Activated CD4-positive, alpha-beta T cell treated with anti-CD3 and anti-CD28 coated beads, Interleukin-2, amount 10 ng/mL, durations not matched to agents 7 days and 5 days (primary cell): ENCODE data around the gene AKAP12. TPM values are rescaled to one million over a fixed set of nuclear protein-coding genes. Genes with fewer than 3 reads are reported as not detected.

Source experiments
- CTCF ChIA-PET: fragments of 350-600 bp; sonication (Branson Sonifier 250); formaldehyde crosslinking; loops from one replicate; lab custom pipeline; 2021; ENCODE audit warnings: antibody characterized with exemption; lab: Charles Lee
- POLR2A ChIA-PET: fragments of 350-600 bp; sonication (Branson Sonifier 250); formaldehyde crosslinking; loops from one replicate; lab custom pipeline; 2021; ENCODE audit warnings: antibody characterized with exemption; lab: Charles Lee
- DNase-seq: peaks from one replicate; pipeline ENCODE4 v3.0.0-alpha.2; 2020
- H3K27ac Mint-ChIP-seq: one replicate; pipeline ENCODE4 v1.8.0; 2021; ENCODE audit warnings: mild to moderate bottlenecking, moderate library complexity, mixed read lengths
- H3K27me3 Mint-ChIP-seq: one replicate; pipeline ENCODE4 v1.8.0; 2021; ENCODE audit warnings: mixed read lengths
- H3K36me3 Mint-ChIP-seq: one replicate; pipeline ENCODE4 v1.8.0; 2021; ENCODE audit warnings: low read depth, mixed read lengths
- H3K4me1 Mint-ChIP-seq: one replicate; pipeline ENCODE4 v1.8.0; 2021; ENCODE audit warnings: mixed read lengths
- H3K4me3 Mint-ChIP-seq: one replicate; pipeline ENCODE4 v1.8.0; 2021; ENCODE audit warnings: mild to moderate bottlenecking, moderate library complexity, mixed read lengths
- H3K9me3 Mint-ChIP-seq: one replicate; pipeline ENCODE4 v1.8.0; 2021; ENCODE audit warnings: mixed read lengths
- total RNA-seq, 2 experiments: library from RNA; stranded (reverse); gene quantifications; one replicate each; pipeline ENCODE4 v1.2.3, GENCODE V29; 2021

The AKAP12 gene
- total RNA-seq, 2 experiments from 2014 or later = 0.52 to 0.60 TPM

GRCh38 chr6:151400473-151400872 is 160.7 kb downstream of the AKAP12 start:
- peaks cover 29% of the 10 kb centered on the region for H3K36me3 Mint-ChIP-seq
- POLR2A ChIA-PET = no interaction called here
- no peak for DNase-seq
- CTCF ChIA-PET = no interaction called here
- no peaks in the 10 kb centered on the region for H3K27me3 Mint-ChIP-seq
- H3K4me3 Mint-ChIP-seq = no peak overlapping the region
- H3K9me3 Mint-ChIP-seq = no peaks in the 10 kb centered on the region
- peak overlapping the region; percentile 3 for H3K27ac Mint-ChIP-seq
- H3K4me1 Mint-ChIP-seq = peaks cover 51% of the 10 kb centered on the region

DNA sequence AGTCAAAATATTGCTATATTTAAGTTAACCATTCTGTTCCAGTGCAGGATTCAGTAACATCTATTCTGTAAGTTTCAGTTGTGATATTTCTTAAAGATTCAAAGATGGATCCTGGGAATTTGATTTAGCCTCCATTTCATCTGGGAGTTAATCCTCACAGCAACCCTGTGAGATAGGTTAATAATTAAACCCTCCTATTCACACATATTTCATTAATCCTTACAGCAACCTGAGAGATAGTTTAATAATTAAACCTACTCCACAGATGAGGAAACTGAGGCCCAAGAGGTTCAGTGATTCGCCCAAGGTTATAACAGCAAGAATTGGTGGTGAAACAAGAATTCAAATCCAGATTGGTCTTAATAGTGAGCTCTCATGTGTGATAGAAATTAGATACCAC is 162.5 kb downstream of the AKAP12 start:
- Mint-ChIP-seq H3K36me3 (peaks cover 33% of the 10 kb centered on the region), H3K4me1 (peaks cover 50% of the 10 kb centered on the region), H3K27me3 (no peaks in the 10 kb centered on the region), H3K9me3 (no peaks in the 10 kb centered on the region), H3K4me3 (no peak overlapping the region), H3K27ac (no peak overlapping the region)
- no peak for DNase-seq
- CTCF ChIA-PET = no interaction called here
- POLR2A ChIA-PET = no interaction called here

- ChIA-PET POLR2A (no interaction called here), CTCF (interaction anchor here (3.9 kb wide), 1 partner anchor 10 kb away, joined by 17 read pairs; no protein-coding TSS in a partner anchor)
- Mint-ChIP-seq H3K27me3 (no peaks in the 10 kb centered on the region), H3K36me3 (peaks cover 35% of the 10 kb centered on the region), H3K4me3 (no peak overlapping the region), H3K27ac (no peak overlapping the region), H3K4me1 (peaks cover 35% of the 10 kb centered on the region), H3K9me3 (no peaks in the 10 kb centered on the region)
- DNase-seq = no peak
Observed at GRCh38 chr6:151403919-151404308, 164.1 kb downstream of the AKAP12 start.

Other genes with a start within 250 kb of the AKAP12 start
- gene ZBTB2, start 151.6 kb downstream of the AKAP12 start, total RNA-seq = 10 to 100 TPM; 23.5 to 28.3 TPM
- 10 to 100 TPM; 14.4 to 18.5 TPM for gene RMND1, start 212.2 kb downstream of the AKAP12 start, total RNA-seq